Ovary (tissue), 9 donors: Measurements from ENCODE around the gene NFU1. TPM values are rescaled to one million over a fixed set of nuclear protein-coding genes. Genes with fewer than 3 reads are reported as not detected.
"Not testable (repeated sequence)": the region's sequence is repeated elsewhere in the genome, so short reads cannot be mapped to it uniquely, and the experiment has no call there.

Source experiments
- DNase-seq, 5 donors: peaks; one replicate each; pipeline ENCODE4 v3.0.0-alpha.2; 2019 to 2020
- H3K27ac ChIP-seq, 2 donors: fragments of 200-600 bp; one replicate each; pipeline versions ENCODE4 v1.5.1 to v1.8.0; 2019 to 2022
- H3K27me3 ChIP-seq: fragments of 200-600 bp; one replicate; pipeline ENCODE4 v1.8.0; 2022
- H3K36me3 ChIP-seq: fragments of 200-600 bp; sonication (generic); one replicate; pipeline ENCODE4 v1.5.1; 2019
- H3K4me1 ChIP-seq: one replicate; pipeline ENCODE4 v1.8.1; 2013; ENCODE audit warnings: mild to moderate bottlenecking, moderate library complexity; ENCODE audit not compliant: insufficient read depth
- H3K4me3 ChIP-seq: fragments of 200-600 bp; sonication (generic); one replicate; pipeline ENCODE4 v1.5.1; 2017
- H3K9me3 ChIP-seq, 2 donors: fragments of 200-600 bp in 1 of 2; sonication (generic) in 1 of 2; one replicate each; pipeline versions ENCODE4 v1.5.1 to v1.8.1; 2013 to 2019; ENCODE audit warnings: mild to moderate bottlenecking in 1 of 2, moderate library complexity in 1 of 2
- CTCF ChIP-seq, 3 donors: fragments of 450-650 bp in 2 of 3; fragments of 200-600 bp in 1 of 3; IDR thresholded peaks; one replicate each; pipeline versions ENCODE4 v1.5.1 to v1.8.0; 2016 to 2022; ENCODE audit warnings: antibody characterized with exemption in 3 of 3, mild to moderate bottlenecking in 1 of 3
- EP300 ChIP-seq: sonication (generic); formaldehyde crosslinking; IDR thresholded peaks from one replicate; pipeline ENCODE4 v1.6.1; 2017; ENCODE audit warnings: antibody characterized with exemption
- POLR2A ChIP-seq: fragments of 450-650 bp; IDR thresholded peaks from one replicate; pipeline ENCODE4 v1.6.1; 2017; ENCODE audit warnings: antibody characterized with exemption, mild to moderate bottlenecking, moderate library complexity
- WGBS, 3 donors: extraction: QIAGEN DNeasy Blood & Tissue Kit in 1 of 3; methylation state at CpG; one replicate each; pipeline versions ENCODE4 v1.1.5 to v1.1.7; 2013 to 2017; 5-methylcytosine and 5-hydroxymethylcytosine counted together
- intact Hi-C, 4 donors: fragments of 100-400 bp; cut with DNase I; formaldehyde crosslinking; loops; one replicate each; pipeline versions ENCODE4 v1.11.0 to v1.15.1; 2022 to 2023
- polyA plus RNA-seq, 2 donors: library from polyadenylated mRNA; stranded (reverse); fragments of 200-250 nt in 1 of 2; fragments of 350-450 nt in 1 of 2; fragmentation: Illumina TruSeq in 1 of 2; extraction: RNeasy Lipid Tissue Mini Kit (QIAGEN cat#74804) in 1 of 2; gene quantifications; one replicate each; pipeline ENCODE4 v1.2.3, GENCODE V29; 2013 to 2014
- total RNA-seq, 7 donors: library from RNA; depleted of rRNA in 2 of 7; stranded (reverse); fragments of >200 nt in 2 of 7; fragmentation: NEBNext Ultra II Directional in 3 of 7; extraction: Animal tissue kit (Norgen Biotek cat#: 25700) in 3 of 7; gene quantifications; one replicate each; pipeline versions ENCODE4 v1.1.0 to v1.2.4, GENCODE V29; 2016 to 2023
- donor health status: DM: no; HTN: no; CAD: no; lungs with moderate emphysema.
- donor health status: DM: no; HTN: no; CAD: no.
- donor health status: Bipolar disorder and iron deficiency.
- donor health status: DM: yes; HTN: yes; CAD: no.
- donor health status: DM: no; HTN: no; CAD: no.
- donor health status: DM: yes; HTN: yes; CAD: no.

NFU1 gene
- total and polyA plus RNA-seq, 9 donors: 39.0 to 59.5 (median 48.1) TPM

GRCh38 chr2:69358914-69359313 is 78.3 kb downstream of the NFU1 start:
- Histone ChIP-seq H3K4me1 (no peaks in the 10 kb centered on the region), H3K36me3 (no peaks in the 10 kb centered on the region), H3K4me3 (no peak overlapping the region), H3K9me3 (no peaks in the 10 kb centered on the region), H3K27me3 (no peaks in the 10 kb centered on the region), H3K27ac (no peak overlapping the region)
- DNase-seq: no peak
- WGBS, 3 donors: 6 to 27% (median 21%) methylated on average over 3 of the region's 3 CpGs
- no peak for TF ChIP-seq POLR2A
- TF ChIP-seq EP300: no peak
- TF ChIP-seq CTCF (IDR thresholded peaks at IDR 0.05): no peak
- intact Hi-C loops: no loop called here

- Histone ChIP-seq H3K36me3 (no peaks in the 10 kb centered on the region), H3K4me3 (no peak overlapping the region), H3K4me1 (no peaks in the 10 kb centered on the region), H3K27me3 (no peaks in the 10 kb centered on the region), H3K27ac (no peak overlapping the region), H3K9me3 (no peaks in the 10 kb centered on the region)
- DNase-seq: no peak
- 81 to 90% (median 85%) methylated on average over 5 of the region's 5 CpGs for WGBS, 3 donors
- no peak for TF ChIP-seq EP300
- TF ChIP-seq CTCF (IDR thresholded peaks at IDR 0.05): no peak
- TF ChIP-seq POLR2A: no peak
- intact Hi-C loops: no loop called here
Measured at GRCh38 chr2:69356471-69356870, 80.8 kb downstream of the NFU1 start.

GRCh38 chr2:69354976-69355375 is 82.3 kb downstream of the NFU1 start:
- H3K9me3 ChIP-seq, intact Hi-C loops, H3K27ac ChIP-seq, H3K36me3 ChIP-seq, H3K4me3 ChIP-seq, DNase-seq, H3K4me1 ChIP-seq, H3K27me3 ChIP-seq: not testable (repeated sequence)
- 72 to 82% (median 75%) methylated on average over 3 of the region's 3 CpGs for WGBS, 3 donors

- 94 to 97% (median 95%) methylated on average over 5 of the region's 5 CpGs for WGBS, 3 donors
Measured at GRCh38 chr2:69353360-69353759, 83.9 kb downstream of the NFU1 start.

GRCh38 chr2:69348781-69349180 is 88.5 kb downstream of the NFU1 start:
- intact Hi-C loops: no loop called here
- H3K36me3 ChIP-seq: no peaks in the 10 kb centered on the region
- no peaks in the 10 kb centered on the region for H3K9me3 ChIP-seq
- no peaks in the 10 kb centered on the region for H3K4me1 ChIP-seq
- H3K27me3 ChIP-seq: no peaks in the 10 kb centered on the region
- H3K27ac ChIP-seq: no peak overlapping the region
- DNase-seq: no peak
- no peak overlapping the region for H3K4me3 ChIP-seq
- TF ChIP-seq CTCF (IDR thresholded peaks at IDR 0.05) (no peak), POLR2A (no peak), EP300 (no peak)
- 98% methylated on average over 1 of the region's 1 CpG for WGBS, 3 donors

More at GRCh38 chr2:69353360-69353759, 83.9 kb downstream of the NFU1 start:
- Histone ChIP-seq H3K36me3 (no peaks in the 10 kb centered on the region), H3K27me3 (no peaks in the 10 kb centered on the region), H3K4me1 (no peaks in the 10 kb centered on the region), H3K27ac (no peak overlapping the region), H3K4me3 (no peak overlapping the region), H3K9me3 (no peaks in the 10 kb centered on the region)
- DNase-seq: no peak
- TF ChIP-seq POLR2A (no peak), CTCF (IDR thresholded peaks at IDR 0.05) (no peak), EP300 (no peak)
- intact Hi-C loops: no loop called here

Other genes with a start within 250 kb of the NFU1 start
- 10 to 100 TPM; 18.8 to 39.5 (median 31.1) TPM for gene GFPT1, start 50.2 kb downstream of the NFU1 start, total RNA-seq
- 10 to 100 TPM in 1 of 2 donors, 1 to 10 TPM in 1; 6.9 to 19.4 TPM for gene GFPT1, start 50.2 kb downstream of the NFU1 start, polyA plus RNA-seq
- gene AAK1, start 206.3 kb upstream of the NFU1 start, total RNA-seq: 10 to 100 TPM; 13.2 to 53.6 (median 38.0) TPM
- gene AAK1, start 206.3 kb upstream of the NFU1 start, polyA plus RNA-seq: 10 to 100 TPM in 1 of 2 donors, 1 to 10 TPM in 1; 7.4 to 27.1 TPM